Activated CD4-positive, alpha-beta T cell treated with anti-CD3 and anti-CD28 coated beads for 36 hours (primary cell): Measurements from ENCODE around the gene CSNK1A1L. TPM values are rescaled to one million over a fixed set of nuclear protein-coding genes. Genes with fewer than 3 reads are reported as not detected.

Source experiments
- ATAC-seq: fragments of 200-7000 bp; cut with Tn5 transposase; one replicate; pipeline ENCODE4 v1.10.0; 2021; ENCODE audit warnings: mild to moderate bottlenecking, moderate library complexity
- CTCF ChIA-PET: fragments of 350-600 bp; sonication (Branson Sonifier 250); formaldehyde crosslinking; loops from one replicate; lab custom pipeline; 2021; ENCODE audit warnings: antibody characterized with exemption; lab: Charles Lee
- POLR2A ChIA-PET: fragments of 350-600 bp; sonication (Branson Sonifier 250); formaldehyde crosslinking; loops from one replicate; lab custom pipeline; 2021; ENCODE audit warnings: antibody characterized with exemption, inconsistent platforms; lab: Charles Lee
- DNase-seq: peaks from one replicate; pipeline ENCODE4 v3.0.0-alpha.2; 2020
- H3K27ac Mint-ChIP-seq: one replicate; pipeline ENCODE4 v1.8.0; 2021; ENCODE audit warnings: mixed read lengths
- H3K27me3 Mint-ChIP-seq: one replicate; pipeline ENCODE4 v1.8.0; 2021; ENCODE audit warnings: mixed read lengths
- H3K36me3 Mint-ChIP-seq: one replicate; pipeline ENCODE4 v1.8.0; 2021; ENCODE audit warnings: low read depth, mixed read lengths
- H3K4me1 Mint-ChIP-seq: one replicate; pipeline ENCODE4 v1.8.0; 2021; ENCODE audit warnings: mixed read lengths
- H3K4me3 Mint-ChIP-seq: one replicate; pipeline ENCODE4 v1.8.0; 2021; ENCODE audit warnings: mild to moderate bottlenecking, moderate library complexity, mixed read lengths
- H3K9me3 Mint-ChIP-seq: one replicate; pipeline ENCODE4 v1.8.0; 2021; ENCODE audit warnings: low read depth, mixed read lengths
- intact Hi-C, 2 experiments: fragments of 100-400 bp; cut with DNase I in 1 of 2; cut with micrococcal nuclease in 1 of 2; formaldehyde crosslinking; loops; one replicate each; pipeline versions ENCODE4 v1.14.2 to v1.15.1; 2022 to 2024; cut with DNase I, micrococcal nuclease
- total RNA-seq, 2 experiments: library from RNA; stranded (reverse); gene quantifications; one replicate each; pipeline ENCODE4 v1.2.3, GENCODE V29; 2021

CSNK1A1L gene
- total RNA-seq: not detected

DNA sequence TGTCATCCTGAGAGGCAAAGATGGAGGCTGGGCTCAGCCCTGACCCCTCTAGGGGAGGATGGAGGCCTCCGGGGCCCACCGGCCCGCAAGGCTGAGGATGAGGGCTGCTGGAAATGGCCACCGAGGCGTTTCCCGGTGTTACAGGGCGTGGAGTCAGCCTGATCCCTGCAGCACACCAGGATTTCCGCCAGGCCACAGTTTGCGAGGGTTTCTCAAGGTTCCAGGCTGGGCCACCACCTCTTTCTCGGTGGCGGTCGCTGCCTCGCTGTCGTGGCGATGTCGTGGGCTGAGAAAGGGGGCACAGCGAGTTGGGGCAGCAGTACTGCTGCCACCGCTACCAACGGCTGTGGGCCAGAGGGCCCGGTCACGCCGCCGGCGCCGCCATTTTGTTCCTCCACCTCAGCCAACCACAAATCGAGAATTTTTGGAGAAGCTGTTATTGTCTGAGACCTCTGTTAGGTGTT lies at the start of gene CSNK1A1L:
CSNK1A1L (minus strand) TSS at position 414 of the 464 bp plus-strand sequence; CDS start at position 6, 408 bp downstream.
- intact Hi-C loops: loop anchor here in 1 of 2 experiments (10.0 kb wide), 1 partner anchor 1480 kb away; no protein-coding TSS in a partner anchor

DNA sequence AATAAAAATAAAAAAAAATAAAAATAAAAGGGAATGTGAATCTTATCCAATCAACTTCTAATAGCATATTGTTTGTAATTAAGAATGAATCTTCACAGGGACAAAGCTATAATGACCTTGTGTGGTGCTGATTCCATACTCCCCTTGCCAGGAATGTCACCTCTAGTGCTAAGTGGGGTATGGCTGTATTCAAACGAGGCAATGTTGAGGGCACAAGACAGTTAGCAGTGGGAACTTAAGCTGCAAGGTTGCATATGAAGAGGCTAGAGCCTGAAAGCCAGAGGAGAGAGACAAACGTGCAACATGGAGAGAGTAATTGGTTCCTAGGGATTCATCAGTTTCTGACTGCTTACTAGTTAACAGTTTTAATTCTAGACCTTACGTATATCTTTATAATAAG lies 43.9 kb upstream of the CSNK1A1L start:
- ChIA-PET POLR2A (no interaction called here), CTCF (interaction anchor here (0.6 kb wide), 1 partner anchor 84 kb away, joined by 3 read pairs; no protein-coding TSS in a partner anchor)
- DNase-seq: no peak
- ATAC-seq: no peak
- H3K27ac Mint-ChIP-seq: no peak overlapping the region
- intact Hi-C loops: no loop called here
- H3K36me3 Mint-ChIP-seq: no peaks in the 10 kb centered on the region
- no peak overlapping the region for H3K4me3 Mint-ChIP-seq
- no peaks in the 10 kb centered on the region for H3K9me3 Mint-ChIP-seq
- H3K27me3 Mint-ChIP-seq: no peaks in the 10 kb centered on the region
- no peaks in the 10 kb centered on the region for H3K4me1 Mint-ChIP-seq

More for the DNA sequence above, at the start of gene CSNK1A1L:
- no peak for DNase-seq
- Mint-ChIP-seq H3K36me3 (no peaks in the 10 kb centered on the region), H3K27me3 (peaks cover 14% of the 10 kb centered on the region), H3K27ac (no peak within 1 kb of the TSS), H3K9me3 (no peaks in the 10 kb centered on the region), H3K4me3 (no peak within 1 kb of the TSS), H3K4me1 (no peaks in the 10 kb centered on the region)
- ChIA-PET CTCF (no interaction called here), POLR2A (no interaction called here)
- ATAC-seq: no peak

DNA sequence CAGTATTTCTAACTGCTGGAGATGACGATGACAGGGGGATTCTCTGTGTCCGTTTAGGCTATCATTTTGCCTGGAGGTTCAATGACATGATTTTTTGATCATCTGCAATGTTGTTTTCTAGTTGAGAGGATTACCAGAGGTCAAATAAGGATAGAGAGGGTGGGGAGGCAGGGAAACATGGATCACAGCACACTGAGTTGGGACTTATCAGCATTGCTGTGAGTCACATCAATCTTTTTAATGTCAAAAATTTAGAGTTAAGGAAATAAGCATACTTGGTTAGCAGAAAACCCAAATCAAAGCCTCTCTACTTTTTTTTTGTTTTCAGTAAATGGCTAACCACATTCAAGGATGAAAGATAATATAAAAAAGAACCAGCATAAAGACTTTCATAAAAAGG lies 43.0 kb upstream of the CSNK1A1L start:
- no peak overlapping the region for H3K4me3 Mint-ChIP-seq
- H3K4me1 Mint-ChIP-seq: no peaks in the 10 kb centered on the region
- no peaks in the 10 kb centered on the region for H3K36me3 Mint-ChIP-seq
- ATAC-seq: no peak
- DNase-seq: no peak
- H3K27me3 Mint-ChIP-seq: no peaks in the 10 kb centered on the region
- H3K27ac Mint-ChIP-seq: no peak overlapping the region
- intact Hi-C loops: no loop called here
- ChIA-PET CTCF (no interaction called here), POLR2A (no interaction called here)
- no peaks in the 10 kb centered on the region for H3K9me3 Mint-ChIP-seq

DNA sequence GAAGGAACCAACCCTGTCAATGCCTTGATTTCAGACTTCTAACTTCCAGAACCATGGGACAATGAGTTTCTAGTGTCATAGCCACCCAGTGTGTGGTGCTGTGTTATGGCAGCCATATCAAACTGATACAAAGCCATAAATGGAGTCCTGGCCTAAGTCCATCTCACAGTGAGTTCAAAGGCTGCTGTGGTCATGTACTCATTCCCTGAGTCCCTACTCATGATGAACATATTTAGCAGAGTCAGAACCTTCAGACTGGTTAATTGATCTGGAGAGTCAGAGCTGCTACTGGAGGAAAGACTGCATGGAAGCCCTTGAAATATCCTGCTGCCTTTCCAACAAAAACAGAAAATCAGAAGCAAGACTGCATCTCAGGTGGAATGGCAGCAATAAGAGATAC lies 39.2 kb upstream of the CSNK1A1L start:
- no peak for ATAC-seq
- CTCF ChIA-PET: no interaction called here
- no peak overlapping the region for H3K27ac Mint-ChIP-seq
- no peaks in the 10 kb centered on the region for H3K9me3 Mint-ChIP-seq
- no peak for DNase-seq
- intact Hi-C loops: no loop called here
- no peaks in the 10 kb centered on the region for H3K36me3 Mint-ChIP-seq
- POLR2A ChIA-PET: no interaction called here
- no peak overlapping the region for H3K4me3 Mint-ChIP-seq
- H3K4me1 Mint-ChIP-seq: no peaks in the 10 kb centered on the region
- H3K27me3 Mint-ChIP-seq: no peaks in the 10 kb centered on the region

DNA sequence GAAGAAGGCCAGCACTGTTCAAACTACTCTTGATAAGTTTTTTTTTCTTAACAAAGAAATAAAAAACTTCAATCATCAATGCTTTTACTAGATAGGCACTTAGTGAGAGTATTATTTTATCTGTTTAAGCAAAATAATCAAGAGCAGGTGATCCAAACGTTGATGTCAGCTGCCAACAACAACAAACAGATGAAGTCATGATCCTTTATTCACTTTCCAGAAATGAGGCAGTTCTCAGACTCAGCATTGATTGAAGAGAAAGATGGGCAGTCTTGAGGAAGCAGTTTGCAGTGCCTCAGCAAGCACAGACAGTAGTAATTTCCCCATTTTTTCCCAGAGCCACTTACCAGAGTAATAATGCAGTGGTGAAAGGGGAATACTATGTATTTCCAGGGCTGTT lies 38.4 kb upstream of the CSNK1A1L start:
- ChIA-PET CTCF (no interaction called here), POLR2A (no interaction called here)
- ATAC-seq (no peak), DNase-seq (no peak)
- Mint-ChIP-seq H3K4me1 (no peaks in the 10 kb centered on the region), H3K27me3 (no peaks in the 10 kb centered on the region), H3K27ac (no peak overlapping the region), H3K9me3 (no peaks in the 10 kb centered on the region), H3K36me3 (no peaks in the 10 kb centered on the region), H3K4me3 (no peak overlapping the region)
- intact Hi-C loops: no loop called here

DNA sequence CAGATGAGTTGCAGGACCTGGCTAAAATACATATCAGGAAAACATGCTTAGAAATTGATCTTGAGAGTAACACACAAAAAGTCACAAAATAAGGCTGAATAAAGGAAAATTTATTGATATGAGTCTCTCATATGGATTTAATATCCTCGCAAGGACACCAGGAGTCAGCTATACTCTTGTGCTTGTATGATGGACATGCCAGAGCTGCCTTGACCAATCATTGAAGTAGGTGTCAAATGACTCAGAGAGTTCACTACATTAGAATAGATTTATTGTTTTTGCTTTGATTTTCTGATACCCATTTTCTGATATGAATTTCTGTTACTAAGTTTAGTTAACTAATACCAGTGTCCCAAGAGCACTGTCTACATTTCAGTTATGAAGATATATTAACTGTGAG lies 37.4 kb upstream of the CSNK1A1L start:
- ChIA-PET POLR2A (no interaction called here), CTCF (interaction anchor here (0.5 kb wide), 1 partner anchor 14 kb away, joined by 3 read pairs; no protein-coding TSS in a partner anchor)
- Mint-ChIP-seq H3K9me3 (no peaks in the 10 kb centered on the region), H3K36me3 (no peaks in the 10 kb centered on the region), H3K4me1 (no peaks in the 10 kb centered on the region), H3K4me3 (no peak overlapping the region), H3K27me3 (no peaks in the 10 kb centered on the region), H3K27ac (no peak overlapping the region)
- DNase-seq (no peak), ATAC-seq (no peak)
- intact Hi-C loops: no loop called here

DNA sequence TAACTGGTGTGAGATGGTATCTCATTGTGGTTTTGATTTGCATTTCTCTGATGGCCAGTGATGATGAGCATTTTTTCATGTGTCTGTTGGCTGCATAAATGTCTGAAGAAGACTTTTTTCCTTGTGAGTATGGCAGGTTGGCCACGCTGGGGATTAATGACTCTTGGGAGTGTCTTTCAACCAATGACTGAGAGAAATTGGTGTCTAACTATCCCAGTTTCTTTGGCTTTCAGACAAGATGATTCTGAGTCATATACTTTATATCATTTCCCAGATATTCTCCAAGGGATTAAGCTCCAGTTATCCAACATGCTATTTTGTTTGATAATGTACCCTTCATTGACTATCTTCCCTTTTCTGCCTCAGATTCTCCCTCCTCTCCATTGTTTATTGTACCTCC lies 35.5 kb upstream of the CSNK1A1L start:
- intact Hi-C loops: no loop called here
- no peak overlapping the region for H3K4me3 Mint-ChIP-seq
- H3K36me3 Mint-ChIP-seq: no peaks in the 10 kb centered on the region
- H3K27ac Mint-ChIP-seq: no peak overlapping the region
- DNase-seq (no peak), ATAC-seq (no peak)
- ChIA-PET POLR2A (no interaction called here), CTCF (no interaction called here)
- no peaks in the 10 kb centered on the region for H3K4me1 Mint-ChIP-seq
- no peaks in the 10 kb centered on the region for H3K9me3 Mint-ChIP-seq
- H3K27me3 Mint-ChIP-seq: no peaks in the 10 kb centered on the region

DNA sequence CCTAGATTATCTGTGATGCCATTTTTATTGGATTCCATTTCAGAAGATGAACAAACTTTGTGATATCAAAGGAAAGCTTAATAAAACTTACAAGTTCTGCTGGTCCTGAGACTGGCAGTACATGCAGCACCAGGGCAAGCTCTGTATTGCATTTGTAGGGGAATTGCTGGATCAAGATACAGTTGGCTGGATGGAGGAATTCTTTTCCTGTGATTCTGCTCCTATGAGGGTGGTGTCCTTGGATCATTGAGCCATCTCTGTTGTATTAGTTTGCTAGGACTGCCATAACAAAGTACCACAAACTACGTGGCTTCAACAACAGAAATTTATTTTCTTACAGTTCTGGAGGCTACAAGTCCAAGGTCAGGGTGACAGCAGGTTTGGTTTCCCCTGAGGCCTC lies 33.9 kb upstream of the CSNK1A1L start:
- H3K27ac Mint-ChIP-seq: no peak overlapping the region
- H3K4me3 Mint-ChIP-seq: no peak overlapping the region
- H3K36me3 Mint-ChIP-seq: no peaks in the 10 kb centered on the region
- POLR2A ChIA-PET: no interaction called here
- no peaks in the 10 kb centered on the region for H3K4me1 Mint-ChIP-seq
- intact Hi-C loops: no loop called here
- no peak for DNase-seq
- CTCF ChIA-PET: no interaction called here
- no peaks in the 10 kb centered on the region for H3K27me3 Mint-ChIP-seq
- no peaks in the 10 kb centered on the region for H3K9me3 Mint-ChIP-seq
- ATAC-seq: no peak

DNA sequence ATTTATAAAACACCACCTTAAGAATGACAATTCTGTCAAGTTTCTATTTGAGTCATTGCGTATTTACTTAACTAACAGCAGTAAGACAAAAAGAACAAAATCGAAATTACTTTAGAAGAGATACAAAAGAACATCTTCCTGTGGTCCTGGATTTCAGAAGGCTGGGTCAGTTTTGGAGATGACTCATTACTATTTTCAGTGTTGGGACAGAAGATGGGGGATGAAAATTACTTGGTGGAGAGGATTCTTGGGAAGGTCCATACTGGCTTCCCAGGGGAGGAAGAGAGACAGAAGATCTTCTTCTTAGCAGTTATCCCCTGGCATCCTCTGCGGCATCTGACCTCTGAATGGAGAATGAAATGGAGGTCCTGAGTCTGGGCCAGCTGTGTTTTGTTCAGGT lies 33.5 kb upstream of the CSNK1A1L start:
- peaks cover 2% of the 10 kb centered on the region for H3K27me3 Mint-ChIP-seq
- H3K4me3 Mint-ChIP-seq: no peak overlapping the region
- ChIA-PET CTCF (no interaction called here), POLR2A (no interaction called here)
- DNase-seq: no peak
- no peak overlapping the region for H3K27ac Mint-ChIP-seq
- intact Hi-C loops: no loop called here
- ATAC-seq: no peak
- H3K9me3 Mint-ChIP-seq: no peaks in the 10 kb centered on the region
- H3K4me1 Mint-ChIP-seq: no peaks in the 10 kb centered on the region
- H3K36me3 Mint-ChIP-seq: no peaks in the 10 kb centered on the region

DNA sequence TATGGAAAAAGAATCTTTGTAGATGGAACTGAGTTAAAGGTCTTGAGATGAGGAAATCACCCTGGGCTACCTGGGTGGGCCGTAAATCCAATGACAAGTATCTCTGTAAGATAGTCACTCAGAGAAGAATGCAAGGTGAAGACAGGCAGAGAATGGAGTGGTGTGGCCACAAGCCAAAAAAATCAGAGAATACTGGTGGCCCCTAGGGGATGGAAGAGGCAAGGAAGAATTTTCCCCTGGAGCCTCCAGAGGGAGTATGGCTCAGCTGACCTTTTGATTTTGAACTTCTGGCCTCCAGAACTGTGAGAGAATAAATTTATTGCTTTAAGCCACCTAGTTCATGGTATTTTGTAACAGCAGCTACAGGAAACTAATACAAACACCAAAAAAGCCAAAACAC lies 32.7 kb upstream of the CSNK1A1L start:
- H3K27me3 Mint-ChIP-seq: peaks cover 2% of the 10 kb centered on the region
- H3K4me3 Mint-ChIP-seq: no peak overlapping the region
- no peak for DNase-seq
- no peak overlapping the region for H3K27ac Mint-ChIP-seq
- H3K4me1 Mint-ChIP-seq: no peaks in the 10 kb centered on the region
- H3K9me3 Mint-ChIP-seq: no peaks in the 10 kb centered on the region
- no peak for ATAC-seq
- H3K36me3 Mint-ChIP-seq: no peaks in the 10 kb centered on the region
- ChIA-PET POLR2A (no interaction called here), CTCF (no interaction called here)
- intact Hi-C loops: no loop called here

DNA sequence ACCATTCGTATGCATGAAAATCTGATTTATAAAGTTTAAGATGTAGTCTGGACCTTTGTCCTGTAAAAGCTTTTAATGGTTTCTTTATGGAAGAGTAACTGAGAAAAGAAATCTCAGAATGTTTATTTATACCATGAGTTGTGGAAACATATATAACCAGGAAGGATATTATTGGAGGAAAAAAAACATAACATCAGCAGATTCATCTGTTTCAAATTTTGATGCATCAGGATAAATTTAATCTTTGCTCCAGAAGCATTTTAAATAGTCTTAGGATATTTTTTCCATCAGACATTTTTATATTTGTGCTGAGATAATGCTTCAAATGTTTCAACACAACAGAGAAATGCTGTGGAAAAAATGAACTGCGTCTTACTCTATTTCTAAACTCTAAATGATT lies 31.2 kb upstream of the CSNK1A1L start:
- DNase-seq: no peak
- Mint-ChIP-seq H3K36me3 (no peaks in the 10 kb centered on the region), H3K27ac (no peak overlapping the region), H3K27me3 (peaks cover 2% of the 10 kb centered on the region), H3K4me3 (no peak overlapping the region), H3K9me3 (no peaks in the 10 kb centered on the region), H3K4me1 (no peaks in the 10 kb centered on the region)
- intact Hi-C loops: no loop called here
- CTCF ChIA-PET: no interaction called here
- POLR2A ChIA-PET: no interaction called here
- no peak for ATAC-seq

DNA sequence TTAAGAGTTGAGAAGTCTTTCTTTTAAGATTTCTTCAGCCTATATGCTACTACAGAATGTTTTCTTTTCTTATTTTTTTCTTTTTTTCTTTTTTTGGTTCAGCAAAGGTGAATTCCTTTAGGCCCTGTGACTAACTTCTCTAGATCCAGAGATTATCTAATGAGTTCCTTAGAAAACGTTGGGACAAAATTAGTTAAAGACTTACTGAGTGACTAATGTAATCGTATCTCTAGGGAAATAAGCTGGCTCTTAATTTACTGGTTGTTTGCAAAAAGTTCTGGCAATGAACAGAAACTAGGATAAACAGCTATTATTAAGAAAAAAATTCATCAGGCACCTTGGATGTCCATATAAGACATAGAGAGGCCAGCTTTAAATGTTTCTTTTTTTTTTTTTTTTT lies 30.7 kb upstream of the CSNK1A1L start:
- CTCF ChIA-PET: no interaction called here
- H3K4me3 Mint-ChIP-seq: no peak overlapping the region
- peaks cover 2% of the 10 kb centered on the region for H3K27me3 Mint-ChIP-seq
- intact Hi-C loops: no loop called here
- no peaks in the 10 kb centered on the region for H3K4me1 Mint-ChIP-seq
- POLR2A ChIA-PET: no interaction called here
- H3K9me3 Mint-ChIP-seq: no peaks in the 10 kb centered on the region
- DNase-seq (no peak), ATAC-seq (no peak)
- no peaks in the 10 kb centered on the region for H3K36me3 Mint-ChIP-seq
- H3K27ac Mint-ChIP-seq: no peak overlapping the region
